ENCODE results near the gene NRTN. TPM values are rescaled to one million over a fixed set of nuclear protein-coding genes. Genes with fewer than 3 reads are reported as not detected.

Gene NRTN
- total RNA-seq, 4 donors from 2014 or later = 3.6 to 27.2 (median 14.6) TPM

- peaks cover 0 to 10% of the 10 kb centered on the region in 2 donors for H3K36me3 ChIP-seq
- H3K4me1 ChIP-seq = peaks cover 0 to 28% (median 10%) of the 10 kb centered on the region in 3 donors
- peaks cover 14% of the 10 kb centered on the region for H3K27me3 ChIP-seq
- ATAC-seq = no peak
- WGBS, 2 donors (ENCODE audit: low coverage in 1 of 2) = 80 to 82% methylated on average over 1 to 11 of the region's 21 CpGs
- H3K9me3 ChIP-seq = no peaks in the 10 kb centered on the region
- H3K27ac ChIP-seq = no peak overlapping the region
- TF ChIP-seq POLR2AphosphoS5 (IDR thresholded peaks at IDR 0.05) (no peak), CTCF (IDR thresholded peaks at IDR 0.05) (no peak), POLR2A (IDR thresholded peaks at IDR 0.05) (no peak), EP300 (IDR thresholded peaks at IDR 0.05) (no peak)
- H3K4me3 ChIP-seq = no peak overlapping the region
Observed at GRCh38 chr19:5808120-5808816, 3.4 kb downstream of the NRTN start.

GRCh38 chr19:5809053-5809452 is 4.2 kb downstream of the NRTN start:
- no peaks in the 10 kb centered on the region for H3K9me3 ChIP-seq
- no peak for ATAC-seq
- no peak overlapping the region for H3K4me3 ChIP-seq
- peaks cover 0 to 10% of the 10 kb centered on the region in 2 donors for H3K36me3 ChIP-seq
- 81 to 95% methylated on average over 5 to 6 of the region's 9 CpGs for WGBS, 2 donors (ENCODE audit: low coverage in 1 of 2)
- no peak for TF ChIP-seq EP300 (IDR thresholded peaks at IDR 0.05)
- TF ChIP-seq CTCF (IDR thresholded peaks at IDR 0.05) = no peak
- TF ChIP-seq POLR2A (IDR thresholded peaks at IDR 0.05) = no peak
- TF ChIP-seq POLR2AphosphoS5 (IDR thresholded peaks at IDR 0.05) = no peak
- peaks cover 7% of the 10 kb centered on the region for H3K27me3 ChIP-seq
- H3K27ac ChIP-seq = no peak overlapping the region
- H3K4me1 ChIP-seq = peaks cover 0 to 21% (median 4%) of the 10 kb centered on the region in 3 donors

GRCh38 chr19:5809469-5809868 is 4.6 kb downstream of the NRTN start:
- H3K9me3 ChIP-seq = no peaks in the 10 kb centered on the region
- H3K27ac ChIP-seq = no peak overlapping the region
- peaks cover 0 to 10% of the 10 kb centered on the region in 2 donors for H3K36me3 ChIP-seq
- no peak overlapping the region for H3K4me3 ChIP-seq
- H3K4me1 ChIP-seq = peaks cover 0 to 17% (median 2%) of the 10 kb centered on the region in 3 donors
- TF ChIP-seq POLR2AphosphoS5 (IDR thresholded peaks at IDR 0.05) = no peak
- TF ChIP-seq EP300 (IDR thresholded peaks at IDR 0.05) = no peak
- no peak for TF ChIP-seq CTCF (IDR thresholded peaks at IDR 0.05)
- no peak for TF ChIP-seq POLR2A (IDR thresholded peaks at IDR 0.05)
- peaks cover 3% of the 10 kb centered on the region for H3K27me3 ChIP-seq
- WGBS, 2 donors (ENCODE audit: low coverage in 1 of 2) = 63 to 79% methylated on average over 3 to 9 of the region's 10 CpGs
- ATAC-seq = no peak

GRCh38 chr19:5811117-5811516 is 6.2 kb downstream of the NRTN start:
- 86 to 100% methylated on average over 1 to 4 of the region's 4 CpGs for WGBS, 2 donors (ENCODE audit: low coverage in 1 of 2)
- H3K4me1 ChIP-seq = peaks cover 0 to 6% (median 0%) of the 10 kb centered on the region in 3 donors
- H3K9me3 ChIP-seq = no peaks in the 10 kb centered on the region
- no peak for TF ChIP-seq POLR2AphosphoS5 (IDR thresholded peaks at IDR 0.05)
- no peak for TF ChIP-seq POLR2A (IDR thresholded peaks at IDR 0.05)
- TF ChIP-seq CTCF (IDR thresholded peaks at IDR 0.05) = no peak
- TF ChIP-seq EP300 (IDR thresholded peaks at IDR 0.05) = no peak
- no peak for ATAC-seq
- H3K36me3 ChIP-seq = peaks cover 0 to 10% of the 10 kb centered on the region in 2 donors
- H3K27me3 ChIP-seq = no peaks in the 10 kb centered on the region
- H3K27ac ChIP-seq = no peak overlapping the region
- no peak overlapping the region for H3K4me3 ChIP-seq
